HG03159 (cell line): Measurements from ENCODE around the gene WFDC12.

Source experiments
- ATAC-seq: cut with Tn5 transposase; IDR thresholded peaks from one replicate; pipeline ENCODE4 v1.9.1; 2021; ENCODE audit warnings: mild to moderate bottlenecking, moderate library complexity; ENCODE audit not compliant: unreplicated experiment

WFDC12 gene

GRCh38 chr20:45115829-45116228 lies 8.4 kb downstream of the WFDC12 start:
- ATAC-seq, result no peak

GRCh38 chr20:45115386-45115774 lies 8.9 kb downstream of the WFDC12 start:
- ATAC-seq, result no peak

DNA sequence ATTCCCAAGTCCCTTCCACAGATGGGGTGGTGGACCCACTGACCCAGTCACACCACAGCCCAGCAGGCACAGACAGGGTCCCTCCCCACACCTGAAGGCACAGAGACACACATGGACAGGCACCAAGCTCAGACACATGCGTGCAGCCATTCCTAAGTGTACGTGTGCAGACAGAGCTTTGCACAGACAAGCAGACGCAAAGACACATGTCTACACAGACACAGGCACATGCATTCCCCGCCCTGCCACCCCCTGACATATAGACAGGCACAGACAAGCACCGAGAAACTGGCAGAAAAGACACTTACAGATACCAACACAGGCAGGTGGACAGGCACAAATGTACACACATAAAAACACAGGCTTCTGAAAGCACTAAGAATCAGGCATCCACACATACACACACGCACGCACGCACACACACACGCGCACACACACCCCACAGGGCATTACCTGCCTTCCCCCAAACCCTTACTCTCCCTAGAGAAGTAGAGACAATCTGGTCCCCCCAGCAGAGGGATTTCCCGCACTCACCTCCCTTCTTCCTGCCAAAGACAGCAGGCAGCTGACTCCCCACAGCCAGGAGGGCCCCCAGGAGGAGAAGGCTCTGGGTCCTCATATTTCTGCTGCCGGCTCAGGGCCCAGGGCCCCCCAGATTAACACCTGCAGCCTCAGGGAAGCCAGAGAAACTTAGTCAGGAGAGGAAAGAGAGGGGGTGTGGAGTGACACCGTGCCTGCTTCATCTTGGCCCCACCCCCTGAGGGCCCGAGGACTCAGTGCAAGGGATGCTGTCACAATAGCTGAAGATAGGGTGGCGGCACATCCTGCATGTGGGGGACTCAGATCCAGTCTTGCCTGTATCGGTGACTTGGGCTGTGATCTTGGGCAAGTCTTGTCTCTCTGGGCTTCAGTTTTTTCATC lies 9.5 kb downstream of the WFDC12 start, which contains the start of gene WFDC5:
Gene WFDC5 (minus strand): TSS at position 710 of the 921 bp plus-strand sequence. CDS start 91 bp downstream, at position 619.
- no peak for ATAC-seq

DNA sequence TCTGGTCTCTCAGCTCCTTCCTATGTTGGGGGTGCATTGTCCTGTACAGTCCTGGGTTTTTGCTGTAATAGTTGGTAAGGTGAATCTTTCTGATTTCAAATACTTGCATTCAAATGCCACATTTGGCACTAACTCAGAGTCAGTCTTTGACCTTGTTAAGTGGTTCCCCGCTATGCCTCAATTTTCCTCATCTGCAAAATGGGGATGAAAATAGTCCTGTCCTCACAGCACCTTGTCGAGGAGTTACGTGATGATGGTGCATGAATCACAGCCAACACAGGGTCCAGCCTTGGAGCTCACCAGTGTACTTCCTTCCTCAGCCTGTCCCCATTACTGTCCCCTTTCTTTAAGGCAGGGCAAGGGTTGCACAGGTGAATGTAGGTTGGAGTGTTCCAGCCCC lies 10.4 kb downstream of the WFDC12 start:
- ATAC-seq, result no peak

- no peak for ATAC-seq
Measured at GRCh38 chr20:45112754-45113153, 11.5 kb downstream of the WFDC12 start.

DNA sequence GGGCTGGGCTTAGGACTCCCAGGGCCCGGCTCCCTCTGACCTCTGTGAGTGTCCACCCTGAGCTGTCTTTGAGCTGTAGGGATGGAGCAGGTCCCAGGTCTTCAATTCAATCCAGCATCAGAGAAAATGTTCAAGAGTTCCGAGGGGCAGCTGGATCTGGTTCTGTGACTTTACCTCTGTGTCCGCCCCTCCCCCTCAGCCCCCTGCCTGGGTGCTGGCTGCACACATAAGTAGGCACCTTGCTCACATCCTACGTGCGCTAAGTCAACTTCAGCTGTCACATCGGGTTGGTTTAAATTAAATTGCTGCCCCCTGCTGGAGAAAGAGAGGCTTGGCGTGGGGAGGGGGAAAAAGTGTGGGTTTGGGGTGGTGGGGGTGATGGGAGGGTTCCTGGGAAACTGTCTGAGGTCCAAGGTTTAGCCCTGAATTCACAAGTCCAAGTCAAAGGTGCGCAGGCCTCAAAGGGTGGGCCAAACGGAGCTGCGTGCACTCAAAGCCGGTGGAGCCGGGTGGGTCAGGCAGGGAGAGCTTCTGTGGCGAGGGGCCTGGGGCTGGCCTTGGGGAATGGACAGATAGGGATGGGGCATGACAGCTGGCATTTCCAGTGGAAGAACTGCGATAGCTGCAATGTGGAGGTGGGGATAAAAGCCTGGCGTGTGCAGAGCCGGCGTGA lies 12.3 kb downstream of the WFDC12 start:
- ATAC-seq, result no peak

DNA sequence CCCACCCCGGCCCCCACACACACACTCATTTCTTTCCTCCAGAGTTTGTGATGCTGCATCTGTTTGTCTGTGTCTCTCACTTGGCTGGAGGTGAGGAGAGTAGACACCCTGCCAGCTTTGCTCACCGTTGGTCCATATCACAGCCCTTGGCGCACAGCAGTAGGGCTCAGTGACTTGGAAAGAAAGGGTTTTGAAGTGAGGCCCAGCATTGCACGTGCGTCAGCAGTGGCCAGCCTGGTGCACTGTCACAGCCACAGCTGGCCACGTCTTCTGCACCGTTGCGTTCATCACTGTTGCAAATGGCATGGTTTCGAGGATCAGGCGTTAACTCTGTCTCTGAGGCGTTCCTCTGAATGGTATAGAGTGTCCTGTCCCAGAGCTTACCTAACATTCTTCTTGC lies 13.0 kb downstream of the WFDC12 start:
- no peak for ATAC-seq

GRCh38 chr20:45110301-45110700 lies 14.0 kb downstream of the WFDC12 start:
- no peak for ATAC-seq

- no peak for ATAC-seq
Measured at GRCh38 chr20:45109634-45110033, 14.6 kb downstream of the WFDC12 start.

DNA sequence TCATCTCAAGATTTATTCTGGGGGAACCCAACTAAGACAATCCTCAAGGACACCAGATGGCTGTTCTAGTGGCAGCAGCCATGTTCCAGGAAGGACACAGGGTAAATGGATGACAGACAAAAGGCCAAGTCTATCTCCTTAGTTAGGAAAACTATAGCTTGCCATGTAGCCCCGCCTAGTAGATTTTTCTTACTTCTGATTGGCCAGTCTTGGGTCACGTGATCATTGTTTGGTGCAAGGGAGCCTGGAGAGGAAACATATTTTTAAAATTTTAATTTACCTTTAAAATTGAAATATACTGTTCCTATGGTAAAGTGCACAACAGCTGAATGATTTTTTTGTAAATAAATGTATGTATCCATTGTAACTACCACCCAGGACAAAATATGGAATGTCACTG lies 18.9 kb downstream of the WFDC12 start:
- ATAC-seq, result no peak

DNA sequence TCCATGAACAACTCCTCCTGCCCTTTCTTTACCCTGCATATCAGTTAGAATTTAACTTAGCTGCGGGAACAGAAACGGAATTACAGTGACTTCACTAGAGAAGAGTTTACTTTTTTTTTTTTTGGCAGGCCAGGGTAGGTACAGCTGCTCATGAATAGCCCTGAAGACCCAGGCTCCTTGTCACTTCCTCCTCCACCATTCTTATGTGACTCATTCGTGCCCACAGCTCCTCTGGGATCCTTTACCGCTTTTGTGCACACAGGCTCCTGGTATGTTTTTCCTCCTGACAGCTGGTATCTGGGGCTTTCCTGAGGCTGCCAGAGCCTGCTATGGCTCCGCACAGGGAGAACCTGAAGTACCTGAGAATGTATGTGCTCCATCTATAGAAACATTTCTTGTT lies 19.5 kb downstream of the WFDC12 start:
- ATAC-seq, result no peak

GRCh38 chr20:45103072-45103471 lies 21.2 kb downstream of the WFDC12 start:
- ATAC-seq, result no peak

- ATAC-seq, result no peak
Measured at GRCh38 chr20:45101333-45101850, 22.9 kb downstream of the WFDC12 start.

DNA sequence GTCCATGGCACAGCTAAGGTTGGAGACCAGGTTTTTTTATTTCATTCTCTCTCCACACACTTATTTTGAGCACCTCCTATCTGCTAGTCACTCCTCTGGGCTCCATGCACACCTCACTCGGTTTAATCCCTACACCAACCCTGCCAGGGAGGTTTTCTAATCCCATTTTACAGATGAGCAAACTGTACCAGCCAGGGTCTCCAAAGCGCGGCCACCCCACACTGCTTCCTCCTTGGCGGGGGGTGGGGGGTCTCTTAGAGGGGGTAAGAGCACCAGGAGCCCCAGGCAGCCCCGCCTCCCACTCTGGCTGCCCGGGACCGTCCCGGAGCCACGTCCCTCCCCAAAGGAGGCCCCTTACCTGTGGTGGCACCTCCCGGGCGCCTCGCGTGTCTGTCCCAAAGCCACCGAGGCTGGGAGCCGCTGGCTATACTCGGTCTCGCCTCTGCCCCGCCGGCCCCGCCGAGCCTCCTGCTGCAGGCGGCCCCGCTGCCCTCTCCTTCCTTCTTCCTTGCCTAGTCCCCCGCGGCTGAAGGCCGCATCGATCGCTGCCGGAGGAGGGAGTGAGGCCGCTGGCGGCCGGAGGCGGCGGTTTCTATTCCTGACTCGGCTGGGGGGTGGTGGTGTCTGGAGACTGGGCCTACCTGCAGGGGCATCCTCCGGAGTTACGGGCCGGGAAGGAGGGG lies 23.6 kb downstream of the WFDC12 start, which contains the start of gene KCNS1:
Gene KCNS1 (minus strand): TSS at position 565 of the 683 bp plus-strand sequence. CDS start 1,891 bp downstream, outside the sequence.
- ATAC-seq, result no peak

- ATAC-seq, result no peak
Measured at GRCh38 chr20:45098103-45098773, 26.0 kb downstream of the WFDC12 start.

- no peak for ATAC-seq
Measured at GRCh38 chr20:45097485-45098102, 26.7 kb downstream of the WFDC12 start.

DNA sequence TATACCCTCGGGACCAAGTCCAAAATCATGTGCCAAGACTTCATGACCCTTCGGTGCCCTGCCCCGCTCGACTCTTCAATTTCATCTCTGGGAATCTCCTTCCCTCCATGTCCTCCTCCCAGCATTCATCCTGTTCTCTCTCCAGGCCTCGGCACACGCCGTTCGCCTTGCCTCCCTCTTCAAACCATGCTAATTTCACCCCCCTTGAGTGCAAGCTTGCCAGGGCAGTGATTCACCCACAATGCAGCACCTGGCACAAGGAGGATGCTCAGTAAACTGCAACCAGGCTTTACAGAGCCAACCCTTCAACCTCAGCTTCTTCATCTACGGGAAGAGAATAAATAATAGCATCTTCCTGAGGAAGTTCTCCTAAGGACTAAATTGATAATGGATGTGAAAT lies 27.5 kb downstream of the WFDC12 start:
- ATAC-seq, result no peak

GRCh38 chr20:45095805-45096238 lies 28.4 kb downstream of the WFDC12 start:
- ATAC-seq, result no peak

GRCh38 chr20:45094864-45095574 lies 29.2 kb downstream of the WFDC12 start:
- no peak for ATAC-seq
